HCT116 (cell line): Measurements from ENCODE around the gene CDR2. TPM values are rescaled to one million over a fixed set of nuclear protein-coding genes. Genes with fewer than 3 reads are reported as not detected.
A peak's percentile ranks its signal among the peaks of the same experiment; 100 is the strongest.

Source experiments
- ATAC-seq: fragments of 200-7000 bp; cut with Tn5 transposase; 2 replicates; pipeline ENCODE4 v1.9.1; 2020; ENCODE audit warnings: mild to moderate bottlenecking, moderate library complexity
- BruUV-seq: library from RNA; stranded (reverse); fragments of 400-500 nt; replicated peaks from 2 replicates; lab custom pipeline; 2021; lab: Mats Ljungman, UMichigan
- CTCF ChIA-PET: fragments of 300-600 bp; sonication (Branson Sonifier 250); formaldehyde crosslinking; loops from one replicate; lab custom pipeline; 2021; ENCODE audit warnings: antibody characterized with exemption; lab: Charles Lee
- POLR2A ChIA-PET: fragments of 300-600, 350-600 bp; sonication (Branson Sonifier 250); formaldehyde crosslinking; loops from one replicate; lab custom pipeline; 2021; ENCODE audit warnings: antibody characterized with exemption; lab: Charles Lee
- RAD21 ChIA-PET, 2 experiments: fragments of 300-600 bp; sonication (Branson Sonifier 250); formaldehyde crosslinking; loops; one replicate each; lab custom pipeline; 2023; ENCODE audit warnings: low total read pairs in 2 of 2; ENCODE audit not compliant: uncharacterized antibody in 2 of 2, unreplicated experiment in 2 of 2, low non-redundant PET in 1 of 2; lab: Charles Lee
- DNase-seq: peaks from one replicate; pipeline ENCODE4 v3.0.0-alpha.2; 2010; ENCODE audit warnings: low read depth, low spot score
- H2AFZ ChIP-seq: fragments of 200-600 bp; shearing (Covaris generic), sonication (generic); 2 replicates; pipeline ENCODE4 v1.6.1; 2017; ENCODE audit warnings: low read depth, mixed run types, mixed read lengths, antibody characterized with exemption, low read length; ENCODE audit not compliant: poor library complexity, severe bottlenecking
- H3K27ac ChIP-seq: 2 replicates; pipeline ENCODE4 v1.5.1; 2012; ENCODE audit warnings: low read depth, low read length
- H3K27me3 ChIP-seq: fragments of 200-600 bp; sonication (generic); 2 replicates; pipeline ENCODE4 v1.6.1; 2016; ENCODE audit warnings: mixed run types, low read length, mixed read lengths; ENCODE audit not compliant: insufficient read depth
- H3K36me3 ChIP-seq, 2 experiments: fragments of 200-500 bp in 1 of 2; fragments of 200-600 bp in 1 of 2; sonication (Bioruptor generic) in 1 of 2; sonication (generic) in 1 of 2; 2 replicates each; pipeline versions ENCODE4 v1.5.1 to v1.6.1; 2014 to 2016; ENCODE audit warnings: low read length in 2 of 2, inconsistent platforms in 1 of 2, mixed read lengths in 1 of 2, mixed run types in 1 of 2; ENCODE audit not compliant: insufficient read depth in 2 of 2, control insufficient read depth in 1 of 2
- H3K4me1 ChIP-seq, 2 experiments: fragments of 200-600 bp in 1 of 2; sonication (generic) in 1 of 2; 2 replicates each; pipeline versions ENCODE4 v1.5.1 to v1.6.1; 2012 to 2017; ENCODE audit warnings: low read length in 2 of 2, inconsistent platforms in 1 of 2, mild to moderate bottlenecking in 1 of 2, mixed read lengths in 1 of 2, mixed run types in 1 of 2, moderate library complexity in 1 of 2; ENCODE audit not compliant: insufficient read depth in 2 of 2, control insufficient read depth in 1 of 2
- H3K4me2 ChIP-seq: fragments of 200-600 bp; sonication (generic); 2 replicates; pipeline ENCODE4 v1.6.1; 2017; ENCODE audit warnings: mixed run types, low read length, mixed read lengths
- H3K4me3 ChIP-seq, 2 experiments: fragments of 200-600 bp in 1 of 2; sonication (generic) in 1 of 2; replicated peaks in 1 of 2; 2 replicates each; pipeline ENCODE4 v1.5.1; 2011 to 2016; ENCODE audit warnings: low read length in 2 of 2, control low read depth in 1 of 2, low read depth in 1 of 2, mild to moderate bottlenecking in 1 of 2, mixed read lengths in 1 of 2, mixed run types in 1 of 2
- H3K79me2 ChIP-seq: fragments of 200-600 bp; sonication (generic); 2 replicates; pipeline ENCODE4 v1.6.1; 2017; ENCODE audit warnings: mild to moderate bottlenecking, mixed run types, low read length, moderate library complexity, mixed read lengths; ENCODE audit not compliant: insufficient read depth
- H3K9ac ChIP-seq: fragments of 200-600 bp; sonication (generic); 2 replicates; pipeline ENCODE4 v1.6.1; 2016; ENCODE audit warnings: low read length, mixed read lengths
- H3K9me2 ChIP-seq: fragments of 200-600 bp; sonication (generic), shearing (Covaris generic); 2 replicates; pipeline ENCODE4 v1.6.1; 2017; ENCODE audit warnings: mixed run types, mild to moderate bottlenecking, moderate library complexity; ENCODE audit not compliant: insufficient read depth
- H3K9me3 ChIP-seq, 2 experiments: fragments of 200-500 bp in 1 of 2; fragments of 200-600 bp in 1 of 2; sonication (Bioruptor generic) in 1 of 2; sonication (generic) in 1 of 2; 2 replicates each; pipeline ENCODE4 v1.6.1; 2014 to 2017; ENCODE audit warnings: low read length in 2 of 2, mixed read lengths in 2 of 2, inconsistent platforms in 1 of 2, low read depth in 1 of 2, mild to moderate bottlenecking in 1 of 2, mixed run types in 1 of 2, moderate library complexity in 1 of 2; ENCODE audit not compliant: control insufficient read depth in 1 of 2, insufficient read depth in 1 of 2
- H4K20me1 ChIP-seq: fragments of 200-600 bp; sonication (generic), shearing (Covaris generic); 2 replicates; pipeline ENCODE4 v1.6.1; 2017; ENCODE audit warnings: mixed run types, mild to moderate bottlenecking, moderate library complexity; ENCODE audit not compliant: insufficient read depth
- CBX3 ChIP-seq: IDR thresholded peaks from 2 replicates; pipeline ENCODE4 v1.6.1; 2012; ENCODE audit warnings: low read depth
- CTCF ChIP-seq, 3 experiments: fragments of 200-600 bp in 1 of 3; sonication (generic) in 1 of 3; IDR thresholded peaks in 2 of 3; conservative IDR thresholded peaks in 1 of 3; 2 replicates each; pipeline ENCODE4 v1.5.1; 2012 to 2017; ENCODE audit warnings: low read depth in 2 of 3, low read length in 2 of 3, antibody characterized with exemption in 1 of 3, borderline replicate concordance in 1 of 3, control low read depth in 1 of 3, mild to moderate bottlenecking in 1 of 3, mixed read lengths in 1 of 3, mixed run types in 1 of 3, moderate library complexity in 1 of 3; ENCODE audit not compliant: insufficient read depth in 1 of 3
- POLR2AphosphoS5 ChIP-seq: IDR thresholded peaks from 2 replicates; pipeline ENCODE4 v1.6.1; 2011; ENCODE audit warnings: mild to moderate bottlenecking, low read depth, low read length, moderate library complexity
- SRF ChIP-seq: IDR thresholded peaks from 2 replicates; pipeline ENCODE4 v1.6.1; 2012; ENCODE audit warnings: low read depth
- intact Hi-C: fragments of 100-400 bp; cut with micrococcal nuclease; formaldehyde crosslinking; loops from 2 replicates; pipeline ENCODE4 v1.10.0; 2022
- total RNA-seq: library from RNA; stranded (reverse); gene quantifications from one replicate; pipeline ENCODE4 v1.2.1, GENCODE V29; 2021; ENCODE audit not compliant: unreplicated experiment

Gene CDR2
- total RNA-seq, 1 experiment from 2014 or later: 27.3 TPM

- no peak for DNase-seq
- Histone ChIP-seq H4K20me1 (peaks cover 4% of the 10 kb centered on the region; the same call in 1 of the 2 replicates), H3K79me2 (peaks cover 39% of the 10 kb centered on the region), H3K27me3 (no peaks in the 10 kb centered on the region), H3K9me3 (no peaks in the 10 kb centered on the region), H3K9ac (peak overlapping the region; percentile 85), H3K36me3 (no peaks in the 10 kb centered on the region), H3K4me3 (peak overlapping the region; percentile 57 to 75), H3K27ac (peak overlapping the region; percentile 17; the same call in 1 of the 2 replicates), H3K4me1 (peaks cover 28 to 37% of the 10 kb centered on the region in 2 experiments), H3K4me2 (peak overlapping the region; percentile 95), H3K9me2 (no peaks in the 10 kb centered on the region), H2AFZ (peak overlapping the region; percentile 55)
- no peak for ATAC-seq
- no TSS peak for BruUV-seq
- intact Hi-C loops: no loop called here
- ChIA-PET CTCF (no interaction called here), RAD21 (interaction anchor here in 1 of 2 experiments (1.1 kb wide), 1 partner anchor 54 kb away, joined by 3 read pairs; no protein-coding TSS in a partner anchor), POLR2A (no interaction called here)
- TF ChIP-seq CBX3: no peak
- no peak for TF ChIP-seq SRF
- no peak for TF ChIP-seq CTCF (IDR thresholded peaks at IDR 0.05 in 2 of 3, conservative IDR thresholded peaks at IDR 0.05 in 1 of 3; ENCODE audit: borderline replicate concordance in 1 of 3, insufficient read depth in 1 of 3, low read depth in 2 of 3, low read length in 2 of 3)
- TF ChIP-seq POLR2AphosphoS5: no peak
Observed at GRCh38 chr16:22375117-22375962, 921 bp upstream of the CDR2 start.
